Endothelial cell of umbilical vein (primary cell): ENCODE data around the gene KAT7. TPM values are rescaled to one million over a fixed set of nuclear protein-coding genes. Genes with fewer than 3 reads are reported as not detected.
A peak's percentile ranks its signal among the peaks of the same experiment; 100 is the strongest.

Experiments used
- BruUV-seq: library from RNA; stranded (reverse); fragments of 400-500 nt; replicated peaks from 2 replicates; lab custom pipeline; 2021; lab: Mats Ljungman, UMichigan
- CTCF ChIA-PET: fragments of 300-600, 350-600 bp; sonication (Branson Sonifier 250); formaldehyde crosslinking; loops from one replicate; lab custom pipeline; 2021; ENCODE audit warnings: antibody characterized with exemption, inconsistent platforms; lab: Charles Lee
- POLR2A ChIA-PET: fragments of 300-600, 350-600 bp; sonication (Branson Sonifier 250); formaldehyde crosslinking; loops from one replicate; lab custom pipeline; 2021; ENCODE audit warnings: antibody characterized with exemption, inconsistent platforms; lab: Charles Lee
- DNase-seq: peaks from one replicate; pipeline ENCODE4 v3.0.0-alpha.2; 2011; ENCODE audit warnings: low read depth, low spot score
- FAIRE-seq: peaks from 2 replicates; lab custom pipeline; 2011; peaks lifted over from hg19 to GRCh38; lab: Jason Lieb, UNC
- H2AFZ ChIP-seq: 2 replicates; pipeline ENCODE4 v1.6.0; 2012; ENCODE audit warnings: low read depth, low read length, control low read depth, inconsistent platforms
- H3K27ac ChIP-seq: 2 replicates; pipeline ENCODE4 v1.5.1; 2011; ENCODE audit warnings: low read depth, mild to moderate bottlenecking, control low read depth, low read length, moderate library complexity; ENCODE audit not compliant: insufficient read depth
- H3K27me3 ChIP-seq, 2 experiments: 2 replicates each; pipeline versions ENCODE4 v1.6.0 to v1.6.1; 2011; ENCODE audit warnings: low read length in 2 of 2, mixed read lengths in 1 of 2; ENCODE audit not compliant: control insufficient read depth in 2 of 2, insufficient read depth in 2 of 2
- H3K36me3 ChIP-seq, 2 experiments: 2 replicates in 1 of 2; 3 replicates in 1 of 2; pipeline ENCODE4 v1.5.1; 2011; ENCODE audit warnings: low read length in 2 of 2, mild to moderate bottlenecking in 1 of 2, moderate library complexity in 1 of 2; ENCODE audit not compliant: control insufficient read depth in 2 of 2, insufficient read depth in 2 of 2; ENCODE audit errors: extremely low read depth in 1 of 2
- H3K4me1 ChIP-seq: 3 replicates; pipeline ENCODE4 v1.5.1; 2011; ENCODE audit warnings: mild to moderate bottlenecking, low read length; ENCODE audit not compliant: control insufficient read depth, insufficient read depth; ENCODE audit errors: extremely low read depth
- H3K4me2 ChIP-seq: 2 replicates; pipeline ENCODE4 v1.6.1; 2011; ENCODE audit warnings: low read length, control low read depth, mixed read lengths; ENCODE audit not compliant: insufficient read depth
- H3K4me3 ChIP-seq, 3 experiments: fragments of 200-600 bp in 1 of 3; sonication (generic), shearing (Covaris generic) in 1 of 3; replicated peaks in 1 of 3; 2 replicates each; pipeline ENCODE4 v1.5.1; 2011 to 2016; ENCODE audit warnings: control low read depth in 3 of 3, low read length in 3 of 3, mild to moderate bottlenecking in 2 of 3, inconsistent platforms in 1 of 3, low read depth in 1 of 3, moderate library complexity in 1 of 3; ENCODE audit not compliant: insufficient read depth in 1 of 3
- H3K79me2 ChIP-seq: 2 replicates; pipeline ENCODE4 v1.6.0; 2012; ENCODE audit warnings: low read length, inconsistent platforms; ENCODE audit not compliant: control insufficient read depth, insufficient read depth
- H3K9ac ChIP-seq: replicated peaks from 2 replicates; pipeline ENCODE3; 2011; ENCODE audit warnings: low read length, control low read depth; ENCODE audit not compliant: insufficient read depth; ENCODE audit errors: extremely low read depth
- H3K9me1 ChIP-seq: replicated peaks from 3 replicates; pipeline ENCODE4 v1.6.0; 2011; ENCODE audit warnings: mild to moderate bottlenecking, low read length; ENCODE audit not compliant: control insufficient read depth, insufficient read depth; ENCODE audit errors: extremely low read depth
- H3K9me3 ChIP-seq: replicated peaks from 2 replicates; pipeline ENCODE4 v1.5.1; 2012; ENCODE audit warnings: low read length, inconsistent platforms; ENCODE audit not compliant: control insufficient read depth, insufficient read depth
- H4K20me1 ChIP-seq: replicated peaks from 2 replicates; pipeline ENCODE3; 2011; ENCODE audit warnings: mild to moderate bottlenecking, low read length; ENCODE audit not compliant: control insufficient read depth, insufficient read depth; ENCODE audit errors: extremely low read depth
- CTCF ChIP-seq, 2 donors: IDR thresholded peaks; 1 replicate in 1 of 2; 2 replicates in 1 of 2; pipeline ENCODE4 v1.5.1; 2011; ENCODE audit warnings: low read length in 2 of 2, mild to moderate bottlenecking in 2 of 2, moderate library complexity in 2 of 2, control low read depth in 1 of 2, inconsistent platforms in 1 of 2, low read depth in 1 of 2; ENCODE audit not compliant: insufficient read depth in 1 of 2; ENCODE audit errors: extremely low read depth in 1 of 2
- EZH2 ChIP-seq: IDR thresholded peaks from 2 replicates; pipeline ENCODE4 v1.6.1; 2012; ENCODE audit warnings: borderline replicate concordance, low read depth, mild to moderate bottlenecking, moderate library complexity, low read length, inconsistent platforms; ENCODE audit not compliant: severe bottlenecking
- FOS ChIP-seq: IDR thresholded peaks from 2 replicates; pipeline ENCODE4 v1.6.1; 2011; ENCODE audit warnings: mild to moderate bottlenecking, low read length, moderate library complexity, borderline replicate concordance; ENCODE audit not compliant: insufficient read depth
- GATA2 ChIP-seq: IDR thresholded peaks from 2 replicates; pipeline ENCODE4 v1.7.0; 2011; ENCODE audit warnings: low read depth, mild to moderate bottlenecking, moderate library complexity, mixed read lengths, low read length; ENCODE audit not compliant: insufficient read length, insufficient read depth
- MAX ChIP-seq: IDR thresholded peaks from 2 replicates; pipeline ENCODE4 v1.6.1; 2011; ENCODE audit not compliant: insufficient read depth, insufficient read length
- MYC ChIP-seq: IDR thresholded peaks from one replicate; pipeline ENCODE4 v1.6.1; 2011; ENCODE audit warnings: mild to moderate bottlenecking, low read depth, low read length
- POLR2A ChIP-seq: IDR thresholded peaks from 2 replicates; pipeline ENCODE4 v1.6.1; 2012; ENCODE audit warnings: low read depth, mild to moderate bottlenecking, control low read depth, low read length
- POLR2AphosphoS5 ChIP-seq: IDR thresholded peaks from 2 replicates; pipeline ENCODE4 v1.6.1; 2012; ENCODE audit warnings: low read depth, mild to moderate bottlenecking, control low read depth, low read length, moderate library complexity; ENCODE audit not compliant: insufficient read depth
- dilution Hi-C: fragments of 300-500 bp; cut with MboI; formaldehyde crosslinking; loops from one replicate; pipeline ENCODE4 v1.15.0; 2019; ENCODE audit warnings: low sequenced_read_pairs; ENCODE audit not compliant: extremely low pct_ligation_motif_present
- intact Hi-C: fragments of 100-400 bp; cut with micrococcal nuclease; formaldehyde crosslinking; loops from one replicate; pipeline ENCODE4 v1.10.0; 2022
- polyA plus RNA-seq, 4 experiments: library from polyadenylated mRNA; depleted of rRNA in 3 of 4; stranded (reverse) in 3 of 4; unstranded in 1 of 4; fragments of >200 nt; gene quantifications; 2 replicates each; pipeline versions ENCODE4 v1.2.1 to v1.2.3, GENCODE V29; 2011 to 2012; ENCODE audit warnings: missing spikeins in 1 of 4
- total RNA-seq: library from RNA; stranded (reverse); gene quantifications from 2 replicates; pipeline ENCODE4 v1.2.3, GENCODE V29; 2021

Gene KAT7
- total and polyA plus RNA-seq, 2 donors (not counting 3 experiments of a cell fraction or from before 2014, with no cell fraction given), result 44.5 to 66.2 TPM

GRCh38 chr17:49752508-49752907, 36.0 kb upstream of the KAT7 start:
- Histone ChIP-seq H3K79me2 (no peaks in the 10 kb centered on the region), H3K9ac (no peak overlapping the region), H4K20me1 (no peaks in the 10 kb centered on the region), H3K4me1 (no peaks in the 10 kb centered on the region), H3K4me2 (no peak overlapping the region), H3K27ac (no peak overlapping the region), H3K4me3 (no peak overlapping the region), H3K27me3 (no peaks in the 10 kb centered on the region), H3K9me1 (no peaks in the 10 kb centered on the region), H2AFZ (no peak overlapping the region), H3K36me3 (peaks cover 0 to 6% of the 10 kb centered on the region in 2 experiments), H3K9me3 (no peaks in the 10 kb centered on the region)
- intact Hi-C loops (no loop called here), dilution Hi-C loops (no loop called here)
- CTCF ChIA-PET, result interaction anchor here (0.7 to 2.0 kb wide), 4 partner anchors 10 to 185 kb away, joined by 3 to 9 read pairs (median 4); partner anchors contain the start of gene SLC35B1
- TF ChIP-seq EZH2 (no peak), FOS (no peak), POLR2A (no peak), MYC (no peak), POLR2AphosphoS5 (no peak)
- DNase-seq (no peak), FAIRE-seq (no peak)
- no TSS peak for BruUV-seq
- POLR2A ChIA-PET, result no interaction called here

- TF ChIP-seq CTCF (IDR thresholded peaks at IDR 0.05; ENCODE audit: extremely low read depth in 1 of 2, insufficient read depth in 1 of 2, low read depth in 1 of 2, low read length in 2 of 2) (no peak), GATA2 (no peak), MYC (no peak), FOS (no peak), POLR2A (no peak), MAX (peak; percentile 34)
- Histone ChIP-seq H3K4me2 (no peak overlapping the region), H4K20me1 (no peaks in the 10 kb centered on the region), H3K4me3 (no peak overlapping the region), H3K36me3 (peaks cover 0 to under 1% of the 10 kb centered on the region in 2 experiments), H2AFZ (no peak overlapping the region), H3K4me1 (no peaks in the 10 kb centered on the region), H3K9ac (no peak overlapping the region), H3K27ac (no peak overlapping the region), H3K9me1 (no peaks in the 10 kb centered on the region), H3K27me3 (no peaks in the 10 kb centered on the region), H3K79me2 (no peaks in the 10 kb centered on the region), H3K9me3 (no peaks in the 10 kb centered on the region)
- ChIA-PET CTCF (interaction anchor here (1.4 kb wide), 1 partner anchor 46 kb away, joined by 4 read pairs; the partner anchor contains the start of gene SLC35B1), POLR2A (no interaction called here)
- FAIRE-seq, result no peak
- DNase-seq, result no peak
- dilution Hi-C loops, result no loop called here
- intact Hi-C loops, result no loop called here
- BruUV-seq, result no TSS peak
Observed at GRCh38 chr17:49753959-49754391, 34.5 kb upstream of the KAT7 start.
